NCI-H1417 (cell line): Measurements from ENCODE around the gene PPP2CA.
"Not testable (repeated sequence)": the region's sequence is repeated elsewhere in the genome, so short reads cannot be mapped to it uniquely, and the experiment has no call there.

Experiments used
- DNase-seq, 3 experiments: peaks; one replicate each; lab custom pipeline; 2025; lab: John Stamatoyannopoulos, UW

PPP2CA gene

DNA sequence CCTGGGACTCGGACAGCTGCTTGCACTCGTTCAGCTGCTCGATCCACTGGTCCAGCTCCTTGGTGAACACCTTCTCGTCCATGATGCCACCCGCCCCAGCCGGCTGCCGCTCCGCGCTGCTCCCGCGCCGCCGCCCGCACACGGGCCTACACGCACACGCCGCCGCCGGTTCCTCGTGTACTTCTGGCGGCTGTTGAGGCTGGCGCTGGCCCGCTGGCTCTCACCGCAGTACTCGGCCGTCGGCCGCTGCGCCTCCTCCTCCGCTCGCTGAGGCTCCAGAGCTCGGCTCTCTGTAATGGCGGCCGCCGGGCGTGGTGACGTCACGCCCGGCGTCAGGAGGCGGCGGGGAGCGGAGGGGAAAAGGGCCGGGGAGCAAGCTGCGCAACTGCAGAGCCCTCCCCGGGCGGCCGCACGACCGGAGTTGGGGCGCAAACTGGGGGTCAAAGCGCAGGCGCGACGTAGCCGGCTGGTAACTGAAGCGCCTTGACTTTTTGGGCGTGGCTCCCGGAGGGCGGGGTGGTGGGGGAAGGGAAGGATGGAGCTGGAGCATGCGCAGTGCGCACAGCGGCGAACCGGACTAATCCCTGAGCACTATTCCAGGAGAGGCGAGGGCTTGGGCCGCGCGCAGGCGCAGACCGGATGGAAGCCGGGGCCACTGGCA, at the start of gene PPP2CA:
Gene PPP2CA (minus strand): TSS at position 294 of the 661 bp plus-strand sequence. CDS start 212 bp downstream, at position 82.
- peak; percentile 92 to 98 (median 97) for DNase-seq

DNA sequence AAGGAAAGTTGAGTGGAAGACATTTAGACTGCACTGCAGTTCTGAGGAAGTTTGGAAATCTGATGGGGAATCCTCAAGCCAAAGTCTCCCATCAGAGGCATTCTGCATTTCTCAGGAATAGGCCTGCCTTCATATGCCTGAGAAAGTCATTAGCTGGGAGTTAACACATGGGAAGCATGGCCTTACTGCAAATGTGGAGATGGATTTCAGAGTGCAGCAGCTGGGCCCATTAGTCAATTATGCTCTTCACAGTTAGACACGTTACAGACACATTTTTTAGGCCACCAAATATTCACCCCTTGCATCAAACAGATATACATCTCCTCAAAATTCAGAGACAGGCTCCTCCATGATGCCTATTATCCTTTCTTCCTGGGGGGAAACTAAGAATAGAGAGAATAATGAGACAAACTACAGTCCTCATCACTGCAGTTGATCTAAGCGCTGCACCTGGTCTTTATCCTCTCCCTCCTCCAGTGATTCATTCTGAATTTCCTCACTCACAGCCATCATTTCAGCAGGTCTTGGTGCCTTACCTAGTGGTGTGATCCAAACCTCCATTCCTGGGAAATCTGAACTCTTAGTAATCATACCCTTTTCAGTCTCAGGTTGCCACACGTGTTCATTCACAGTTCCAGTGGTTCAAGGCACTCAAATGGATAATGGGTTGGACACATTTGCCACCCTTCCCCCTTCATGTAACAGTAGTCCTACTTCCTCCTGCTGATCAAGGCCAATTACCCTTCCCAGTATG, 47.9 kb upstream of the PPP2CA start:
- peak in 1 of 3 experiments; percentile 14 for DNase-seq

DNA sequence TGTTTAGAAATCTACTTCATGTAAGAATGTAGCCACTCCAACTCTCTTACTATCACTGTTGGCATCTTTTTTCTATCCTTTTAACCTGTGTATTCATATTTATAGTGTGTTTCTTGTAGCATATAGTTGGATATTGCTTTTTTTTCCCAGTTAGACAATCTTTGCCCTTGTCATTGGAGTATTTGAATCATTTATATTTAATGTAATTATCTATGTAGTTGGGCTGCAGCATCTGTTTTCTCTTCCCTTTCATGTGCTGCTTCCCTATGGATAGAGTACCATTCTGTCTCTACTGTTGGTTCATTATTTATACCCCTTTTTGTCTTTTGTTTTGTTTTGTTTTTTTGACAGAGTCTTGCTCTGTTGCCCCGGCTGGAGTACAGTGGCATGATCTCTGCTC, 45.2 kb upstream of the PPP2CA start:
- no peak for DNase-seq

DNA sequence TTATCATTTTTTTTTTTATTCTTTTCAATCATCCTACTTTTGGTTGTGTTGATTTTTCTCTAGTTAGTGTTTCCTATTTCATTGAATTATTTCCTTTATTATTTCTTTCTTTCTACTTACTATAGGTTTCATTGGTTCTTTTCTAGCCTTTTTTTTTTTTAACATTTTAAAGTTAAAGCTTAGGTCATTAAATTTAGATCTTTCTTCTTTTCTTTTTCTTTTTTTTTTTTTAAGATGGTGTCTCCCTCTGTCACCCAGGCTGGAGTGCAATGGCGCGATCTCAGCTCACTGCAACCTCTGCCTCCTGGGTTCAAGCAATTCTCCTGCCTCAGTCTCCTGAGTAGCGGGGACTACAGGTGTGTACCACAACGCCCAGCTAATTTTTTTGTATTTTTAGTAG, 43.0 kb upstream of the PPP2CA start:
- DNase-seq: no peak

DNA sequence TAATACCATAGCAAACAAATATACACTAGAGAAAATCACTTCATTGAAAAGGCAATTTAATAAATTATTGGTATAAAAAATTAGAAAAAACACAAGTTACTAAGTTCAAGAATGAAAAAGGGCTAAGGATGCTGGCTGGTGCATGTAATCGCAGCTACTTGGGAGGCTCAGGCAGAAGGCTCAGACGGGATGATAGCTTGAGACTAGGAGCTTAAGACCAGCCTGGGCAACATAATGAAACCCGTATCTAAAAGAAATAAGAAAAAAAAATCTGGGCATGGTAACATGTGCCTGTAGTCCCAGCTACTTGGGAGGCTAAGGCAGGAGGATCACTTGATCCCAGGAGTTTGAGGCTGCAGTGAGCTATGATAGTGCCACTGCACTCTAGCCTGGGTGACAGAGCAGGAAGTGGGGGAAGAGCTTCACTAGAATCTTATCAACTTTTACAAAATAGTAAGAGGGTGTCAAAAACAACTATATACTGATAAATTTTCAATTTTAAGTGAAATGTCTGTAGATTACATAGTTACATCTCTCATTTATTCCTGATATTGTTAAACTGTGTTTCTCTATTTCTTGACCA, 42.2 kb upstream of the PPP2CA start:
- no peak for DNase-seq

DNA sequence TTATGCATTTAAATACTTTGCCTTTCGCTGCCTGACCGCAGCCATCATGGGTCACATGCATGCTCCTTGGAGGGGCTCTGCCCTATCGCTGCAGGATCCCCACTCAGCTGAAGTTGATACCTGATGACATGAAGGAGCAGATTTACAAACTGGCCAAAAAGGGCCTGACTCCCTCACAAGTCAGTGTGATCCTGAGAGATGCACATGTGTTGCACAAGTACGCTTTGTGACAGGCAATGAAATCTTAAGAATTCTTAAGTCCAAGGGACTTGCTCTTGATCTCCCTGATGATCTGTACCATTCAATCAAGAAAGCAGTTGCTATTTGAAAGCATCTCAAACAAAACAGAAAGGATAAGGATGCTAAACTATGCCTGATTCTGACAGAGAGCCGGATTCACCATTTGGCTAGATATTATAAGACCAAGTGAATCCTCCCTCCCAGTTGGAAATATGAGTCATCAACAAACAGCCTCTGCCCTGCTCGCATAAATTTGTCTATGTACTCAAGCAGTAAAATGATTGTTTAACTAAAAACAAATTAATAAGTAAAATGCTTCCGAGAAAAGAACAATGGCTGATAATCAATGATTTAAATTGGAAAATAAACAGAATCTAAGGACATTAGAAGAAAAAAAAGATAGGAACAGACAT, 41.6 kb upstream of the PPP2CA start:
- DNase-seq: no peak

DNA sequence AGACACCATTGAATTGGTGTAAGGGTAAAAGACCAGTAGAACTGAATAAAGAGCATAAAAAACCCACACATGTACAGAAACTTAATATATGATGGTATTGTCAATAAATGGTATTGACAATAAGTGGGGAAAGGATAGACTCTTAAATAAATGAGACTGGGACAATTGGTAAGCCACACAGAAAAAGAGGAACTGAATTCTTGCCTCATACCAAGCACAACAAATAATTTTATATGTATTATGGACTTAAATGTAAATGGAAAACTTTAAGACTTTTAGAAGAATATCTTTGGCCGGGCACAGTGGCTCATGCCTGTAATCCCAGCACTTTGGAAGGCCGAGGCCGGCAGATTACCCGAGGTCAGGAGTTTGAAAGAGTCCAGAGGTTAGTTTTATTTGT, 37.9 kb upstream of the PPP2CA start:
- no peak for DNase-seq

DNA sequence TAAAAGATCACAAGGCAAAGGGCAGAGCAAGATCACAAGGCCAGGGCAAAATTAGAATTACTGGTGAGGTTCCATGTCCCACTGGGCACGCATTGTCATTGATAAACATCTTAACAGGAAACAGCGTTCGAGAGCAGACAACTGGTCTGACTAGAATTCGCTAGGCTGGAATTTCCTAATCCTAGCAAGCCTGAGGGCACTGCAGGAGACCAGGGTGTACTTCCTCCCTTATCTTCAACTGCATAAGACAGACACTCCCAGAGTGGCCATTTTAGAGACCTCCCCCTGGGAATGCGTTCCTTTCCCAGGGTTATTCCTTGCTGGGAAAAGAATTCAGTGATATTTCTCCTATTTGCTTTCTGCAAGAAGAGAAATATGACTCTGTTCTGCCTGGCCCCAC, 36.8 kb upstream of the PPP2CA start:
- not testable (repeated sequence) for DNase-seq

DNA sequence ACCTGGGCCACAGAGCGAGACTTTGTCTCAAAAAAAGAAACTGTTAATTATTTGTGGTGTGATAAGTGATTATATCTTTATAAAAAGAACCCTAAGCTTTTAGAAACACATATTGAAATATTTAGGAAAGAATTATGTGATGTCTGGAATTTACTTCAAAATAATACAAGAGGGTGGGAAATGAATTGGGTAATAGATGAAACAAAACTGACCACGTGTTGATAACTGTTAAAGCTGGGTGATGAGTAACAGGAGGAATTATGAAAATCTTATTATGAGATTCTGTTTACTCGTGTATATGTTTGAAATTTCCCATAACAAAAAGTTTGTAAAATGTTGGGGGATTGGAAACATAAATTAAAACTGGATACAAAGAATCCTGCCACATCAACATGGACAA, 33.0 kb upstream of the PPP2CA start:
- DNase-seq: no peak

DNA sequence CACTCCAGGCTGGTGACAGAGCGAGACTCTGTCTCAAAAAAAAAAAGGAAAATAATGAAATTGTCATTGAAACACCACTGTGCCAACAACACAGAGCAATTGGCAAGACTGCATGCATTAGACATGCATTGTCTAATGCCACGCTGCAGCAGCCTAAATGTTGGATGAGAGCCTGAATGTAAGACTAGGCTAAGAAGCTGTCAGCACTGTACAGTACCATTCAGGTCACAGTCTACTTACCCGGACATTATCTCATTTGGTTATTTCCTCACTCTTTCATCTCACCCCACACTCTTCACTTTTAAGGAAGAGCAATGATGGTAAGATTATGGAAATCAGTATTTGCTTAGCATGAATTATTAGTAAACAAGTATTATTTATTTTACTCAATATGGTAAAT, 31.3 kb upstream of the PPP2CA start:
- DNase-seq: no peak

DNA sequence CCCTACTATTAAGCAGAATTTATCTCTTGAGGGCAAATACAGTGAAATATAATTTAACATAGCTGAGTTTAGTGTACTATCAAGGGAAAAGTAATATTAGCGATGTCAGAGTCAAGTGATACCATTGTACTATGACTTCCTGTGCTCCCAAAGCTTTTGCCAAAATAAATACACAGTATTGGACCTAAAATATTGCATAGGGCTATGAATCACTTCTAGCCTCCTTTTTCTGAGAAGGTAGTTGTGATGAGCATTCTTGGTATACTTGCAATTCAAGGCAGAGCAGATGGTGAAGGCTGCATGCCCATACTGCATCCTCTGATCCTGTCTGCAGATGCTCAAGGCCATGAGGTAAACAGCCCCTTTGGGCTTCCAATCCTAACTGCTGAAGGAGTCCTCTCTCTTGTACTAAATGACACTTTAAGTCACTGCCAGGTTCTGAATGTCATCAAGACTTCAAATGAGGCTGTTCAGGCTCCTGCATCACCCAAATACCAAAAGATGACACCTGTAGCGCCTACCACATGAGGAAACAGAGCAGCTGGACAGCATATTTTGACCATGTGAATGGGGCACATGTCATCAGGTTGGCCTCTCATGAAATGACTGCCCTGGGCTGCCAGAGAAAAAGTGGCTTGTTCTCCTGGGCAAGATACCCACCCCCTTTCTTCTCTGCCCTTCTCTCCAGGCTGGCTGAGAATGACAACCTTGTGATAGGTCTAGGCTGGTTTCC, 29.7 kb upstream of the PPP2CA start:
- no peak for DNase-seq

DNA sequence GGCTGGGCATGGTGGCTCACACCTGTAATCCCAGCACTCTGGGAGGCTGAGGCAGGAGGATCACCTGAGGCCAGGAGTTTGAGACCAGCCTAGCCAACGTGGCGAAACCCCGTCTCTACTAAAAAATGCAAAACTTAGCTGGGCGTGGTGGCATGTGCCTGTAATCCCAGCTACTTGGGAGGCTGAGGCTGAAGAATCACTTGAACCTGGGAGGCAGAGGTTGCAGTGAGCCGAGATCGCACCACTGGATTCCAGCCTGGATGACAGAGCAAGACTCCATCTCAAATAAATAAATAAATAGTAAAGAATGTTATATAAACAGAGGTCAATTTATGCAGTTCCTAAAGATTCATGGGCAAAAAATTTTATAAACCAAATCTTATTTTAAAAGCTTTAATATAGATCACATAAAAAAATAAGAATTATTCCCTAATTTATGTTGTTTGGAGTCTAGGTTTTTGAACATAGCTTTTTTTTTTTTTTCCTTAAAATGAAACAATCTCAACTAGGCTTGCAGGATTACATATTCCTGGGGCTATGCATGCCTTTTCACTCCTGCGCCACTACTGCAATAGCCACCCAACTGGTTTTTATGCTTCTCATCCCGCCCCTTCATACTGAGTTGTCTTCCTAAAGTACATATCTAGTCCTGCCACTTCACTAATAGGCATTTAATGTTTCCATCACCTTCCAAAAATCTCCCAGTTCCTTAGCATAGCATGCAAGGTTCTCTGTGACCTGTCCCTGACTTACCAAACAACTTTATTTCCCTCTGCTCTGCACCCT, 27.7 kb upstream of the PPP2CA start:
- DNase-seq: not testable (repeated sequence)

DNA sequence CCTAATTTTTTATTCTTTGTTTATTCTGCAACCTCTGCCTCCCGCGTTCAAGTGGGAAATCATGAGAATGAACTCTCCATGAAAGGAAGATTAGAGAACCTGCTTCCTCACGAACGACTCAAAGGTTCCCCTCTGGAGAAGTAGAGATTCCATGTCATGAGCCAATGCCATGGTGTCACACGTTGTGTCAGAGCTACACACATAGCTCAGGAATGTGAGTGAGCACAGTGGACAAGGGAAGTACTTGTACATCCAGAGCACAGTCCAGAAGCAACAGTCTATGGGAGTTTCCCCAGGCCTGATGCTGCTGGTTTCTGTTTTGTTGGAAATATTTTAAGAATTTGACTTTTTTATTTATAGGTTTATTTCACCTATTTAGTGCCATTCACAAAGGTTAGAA, 26.8 kb upstream of the PPP2CA start:
- no peak for DNase-seq

DNA sequence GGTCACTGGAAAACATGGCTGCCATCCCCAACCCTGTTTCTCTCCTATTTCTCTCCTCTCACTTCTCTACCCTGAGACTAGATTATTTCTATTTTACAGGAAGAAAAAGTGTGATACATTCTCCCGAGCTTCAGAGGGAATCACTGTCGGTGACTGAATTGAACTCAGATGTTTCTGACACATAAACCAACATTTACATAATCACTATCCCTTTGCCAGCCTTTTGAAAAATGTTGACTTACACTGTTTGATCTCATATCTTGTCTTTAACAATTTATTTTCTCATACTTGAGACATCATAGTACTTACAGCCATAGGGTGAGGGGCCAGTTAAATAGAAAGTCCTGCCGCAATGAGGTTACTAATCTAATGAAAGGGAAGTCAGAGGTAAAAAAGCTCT, 25.1 kb upstream of the PPP2CA start:
- no peak for DNase-seq

DNA sequence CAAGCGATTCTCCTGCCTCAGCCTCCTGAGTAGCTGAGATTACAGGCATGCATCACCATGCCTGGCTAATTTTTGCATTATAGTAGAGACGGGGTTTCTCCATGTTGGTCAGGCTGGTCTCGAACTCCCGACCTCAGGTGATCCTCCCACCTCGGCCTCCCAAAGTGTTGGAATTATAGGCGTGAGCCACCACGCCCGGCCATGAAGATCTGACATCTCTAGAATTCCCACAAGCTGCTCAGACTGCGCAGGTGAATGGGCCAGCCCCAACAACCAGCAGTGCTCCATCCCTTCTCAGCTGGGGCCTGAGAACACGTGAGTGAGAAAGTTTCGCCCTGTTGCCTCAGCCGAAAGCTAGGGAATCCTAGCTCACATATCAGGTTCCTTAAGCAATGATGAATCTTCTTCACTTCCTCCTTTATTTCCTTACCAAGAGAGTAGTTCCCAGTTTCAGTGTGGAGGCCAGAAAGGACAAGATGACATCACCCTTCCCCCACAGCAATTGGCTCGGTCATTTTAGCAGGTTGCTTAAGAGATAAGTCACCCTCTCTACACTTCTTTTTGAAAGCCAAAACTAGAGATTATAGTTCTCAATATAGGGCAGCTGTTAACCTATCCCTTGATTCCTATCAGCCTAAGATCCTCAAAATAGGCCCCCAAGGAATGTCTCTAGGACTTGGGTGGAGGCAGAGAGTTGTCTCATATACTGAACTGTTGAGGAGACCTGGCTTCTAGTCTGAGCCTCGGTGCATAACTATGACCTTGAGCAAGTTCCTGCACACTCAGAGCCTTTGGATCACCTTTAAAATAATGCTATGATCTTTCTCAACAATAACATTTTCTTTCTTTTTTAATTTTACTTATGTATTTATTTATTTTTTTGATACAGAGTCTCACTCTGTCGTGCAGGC, 23.9 kb upstream of the PPP2CA start:
- no peak for DNase-seq

DNA sequence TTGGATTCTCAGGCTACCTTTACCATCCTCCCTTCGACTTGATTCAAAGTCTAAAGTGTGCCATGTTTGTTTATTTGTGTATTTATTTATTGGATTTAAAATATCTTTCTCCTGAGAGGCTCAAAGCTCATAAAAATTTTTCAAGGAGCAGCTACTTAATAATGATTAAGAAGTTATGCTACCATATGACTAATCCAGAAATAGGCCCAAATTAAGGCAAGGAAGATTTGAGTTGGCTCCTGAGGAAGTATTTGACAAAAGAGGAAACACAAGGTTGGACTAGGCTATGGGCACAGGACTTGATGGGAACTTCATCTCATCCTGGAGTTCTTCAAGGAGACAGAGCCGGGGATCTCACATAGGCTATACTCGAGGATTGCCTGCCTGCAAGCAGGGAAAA, 22.4 kb upstream of the PPP2CA start:
- no peak for DNase-seq

DNA sequence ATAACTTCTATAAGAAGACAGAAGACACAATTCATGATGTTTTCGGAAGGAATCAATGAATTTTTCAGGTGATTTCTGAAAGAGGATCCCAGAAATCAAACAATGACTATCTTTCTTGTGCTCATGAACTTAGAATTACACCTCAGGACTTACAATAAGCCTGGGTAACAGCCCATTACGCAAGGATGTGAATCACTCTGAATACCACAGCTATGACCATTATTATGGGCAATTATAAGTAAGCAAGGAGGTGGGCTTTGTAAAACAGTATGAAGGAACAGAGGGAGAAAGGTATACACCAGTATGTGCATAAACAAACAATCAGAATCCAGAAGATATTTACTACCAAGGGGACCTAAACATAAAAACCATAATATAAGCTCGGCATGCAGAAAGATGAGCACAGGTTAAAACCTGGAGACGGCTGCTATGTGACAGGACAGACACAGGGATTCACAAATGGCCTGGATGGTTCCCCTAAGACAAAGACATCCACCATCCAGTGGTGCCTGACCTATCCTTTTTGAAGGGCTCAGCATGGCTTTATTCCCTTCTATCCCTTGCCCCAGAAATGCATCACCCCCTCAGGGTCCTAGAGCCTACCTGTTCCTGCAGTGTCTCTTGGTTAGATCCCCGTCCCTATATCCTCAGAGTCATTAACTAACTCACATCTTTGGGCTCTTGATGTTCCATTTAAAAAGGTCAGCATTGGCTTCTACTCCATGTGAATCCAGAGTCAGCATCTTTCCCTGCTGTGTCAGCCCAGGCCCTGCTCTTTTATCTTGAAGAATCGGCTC, 21.8 kb upstream of the PPP2CA start:
- DNase-seq: no peak

DNA sequence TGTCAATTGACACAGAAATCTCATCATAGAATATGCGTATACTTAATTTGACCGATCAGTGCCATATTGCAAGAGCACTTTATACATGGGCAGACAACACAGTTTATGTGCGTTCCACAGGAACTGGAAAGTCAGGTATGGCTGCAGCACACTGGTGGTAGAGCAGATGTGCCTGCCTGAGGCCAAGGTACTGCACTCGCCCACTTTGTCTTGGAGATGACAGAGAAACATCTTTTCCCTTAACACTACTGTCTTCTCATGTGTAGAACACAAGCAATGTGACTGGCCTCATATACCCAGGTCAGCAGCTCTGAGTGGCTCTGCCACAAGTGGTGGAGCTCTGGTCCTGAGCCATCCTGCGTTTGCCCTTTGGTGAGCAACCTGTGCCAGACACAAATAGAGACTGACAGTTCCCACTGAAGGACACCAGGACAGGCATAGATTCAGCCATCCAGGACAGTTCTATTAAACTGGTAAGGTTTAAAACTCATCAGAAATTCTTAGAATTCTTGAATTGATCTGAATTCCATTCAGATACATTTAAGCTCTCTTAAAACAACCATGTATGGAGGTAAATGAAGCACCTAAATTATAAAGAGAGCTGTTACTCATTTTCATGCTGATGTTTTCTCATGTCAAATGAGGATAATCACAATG, 21.0 kb upstream of the PPP2CA start:
- DNase-seq: no peak

DNA sequence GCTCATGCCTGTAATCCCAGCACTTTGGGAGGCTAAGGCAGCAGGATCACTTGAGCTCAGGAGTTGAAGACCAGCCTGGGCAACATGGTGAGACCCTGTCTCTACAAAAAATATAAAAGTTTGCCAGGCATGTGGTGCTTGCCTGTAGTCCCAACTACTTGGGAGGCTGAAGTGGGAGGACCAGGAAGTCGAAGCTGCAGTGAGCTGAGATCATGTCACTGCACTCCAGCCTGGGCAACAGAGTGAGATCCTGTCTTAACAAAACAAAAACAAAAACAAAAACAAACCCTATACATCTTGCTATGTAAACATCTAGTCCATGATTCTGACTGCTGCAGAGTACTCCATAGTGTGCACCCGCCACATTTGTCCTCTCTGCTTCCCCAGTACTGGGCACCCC, 19.8 kb upstream of the PPP2CA start:
- DNase-seq: no peak
